BLaER1 (cell line): Measurements from ENCODE around the gene RNF208.

Experiments used
- H3K27ac ChIP-seq: shearing (Covaris generic); formaldehyde crosslinking; 2 replicates; pipeline ENCODE4 v1.8.1; 2022
- H3K27me3 ChIP-seq: shearing (Covaris generic); formaldehyde crosslinking; 2 replicates; pipeline ENCODE4 v1.8.1; 2022
- H3K36me3 ChIP-seq: shearing (Covaris generic); formaldehyde crosslinking; 2 replicates; pipeline ENCODE4 v1.8.1; 2022
- H3K4me1 ChIP-seq: shearing (Covaris generic); formaldehyde crosslinking; 2 replicates; pipeline ENCODE4 v1.8.1; 2022
- H3K4me2 ChIP-seq: shearing (Covaris generic); formaldehyde crosslinking; 2 replicates; pipeline ENCODE4 v1.8.1; 2022
- H3K4me3 ChIP-seq: shearing (Covaris generic); formaldehyde crosslinking; 2 replicates; pipeline ENCODE4 v1.8.1; 2022
- H3K9ac ChIP-seq: shearing (Covaris generic); formaldehyde crosslinking; 2 replicates; pipeline ENCODE4 v1.8.1; 2022
- H3K9me3 ChIP-seq: shearing (Covaris generic); formaldehyde crosslinking; 2 replicates; pipeline ENCODE4 v1.8.1; 2022
- H4K20me1 ChIP-seq: shearing (Covaris generic); formaldehyde crosslinking; 2 replicates; pipeline ENCODE4 v1.8.1; 2022
- Cebpa-rat ChIP-seq: shearing (Covaris generic); IDR thresholded peaks from 2 replicates; pipeline ENCODE4 v1.8.1; 2022

RNF208 gene

DNA sequence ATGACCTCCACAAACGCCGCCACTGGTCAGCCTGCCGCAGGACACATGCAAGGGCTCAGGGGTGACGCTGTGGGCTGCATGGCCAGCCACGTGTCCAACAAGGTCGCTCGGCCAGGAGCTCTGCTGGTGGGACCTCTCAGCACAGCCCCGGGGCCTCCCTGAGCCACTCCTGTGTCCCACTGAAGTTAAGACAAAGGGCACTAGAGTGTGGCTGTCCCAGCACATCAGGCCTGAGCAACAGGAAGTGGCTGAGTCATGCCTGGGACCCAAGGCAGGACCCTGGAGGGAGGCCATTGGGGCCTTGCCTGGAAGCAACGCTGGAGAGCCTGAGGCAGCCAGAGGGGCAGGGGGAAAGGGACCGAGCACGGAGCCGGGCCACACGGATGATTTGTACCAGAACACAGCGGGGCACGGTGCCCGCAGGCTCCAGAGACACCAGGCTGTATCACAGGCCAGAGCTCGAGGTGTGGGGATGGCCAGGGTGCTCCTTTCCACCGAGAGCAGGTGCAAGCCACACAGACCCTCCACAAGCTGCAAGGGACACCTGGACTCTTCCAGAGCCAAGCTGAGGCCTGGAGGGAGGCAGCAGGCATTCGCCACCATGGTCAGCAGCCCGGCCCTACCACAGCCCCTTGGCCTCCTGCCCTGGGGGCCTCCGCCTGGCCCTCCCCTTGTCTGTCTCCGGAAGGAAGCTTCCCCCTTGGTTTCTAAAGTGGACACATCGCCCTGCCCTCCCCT, 43.7 kb downstream of the RNF208 start:
- no peaks in the 10 kb centered on the region for H3K9me3 ChIP-seq
- H3K9ac ChIP-seq, result 0 out of 2 replicates have a peak overlapping the region, but pooled peaks have one; percentile 19
- no peak overlapping the region for H3K27ac ChIP-seq
- H3K4me3 ChIP-seq, result no peak overlapping the region
- TF ChIP-seq Cebpa-rat, result no peak
- H3K36me3 ChIP-seq, result peaks cover 68% of the 10 kb centered on the region
- H3K4me2 ChIP-seq, result no peak overlapping the region
- peaks cover 36% of the 10 kb centered on the region for H3K4me1 ChIP-seq
- no peaks in the 10 kb centered on the region for H3K27me3 ChIP-seq
- peaks cover 31% of the 10 kb centered on the region for H4K20me1 ChIP-seq

DNA sequence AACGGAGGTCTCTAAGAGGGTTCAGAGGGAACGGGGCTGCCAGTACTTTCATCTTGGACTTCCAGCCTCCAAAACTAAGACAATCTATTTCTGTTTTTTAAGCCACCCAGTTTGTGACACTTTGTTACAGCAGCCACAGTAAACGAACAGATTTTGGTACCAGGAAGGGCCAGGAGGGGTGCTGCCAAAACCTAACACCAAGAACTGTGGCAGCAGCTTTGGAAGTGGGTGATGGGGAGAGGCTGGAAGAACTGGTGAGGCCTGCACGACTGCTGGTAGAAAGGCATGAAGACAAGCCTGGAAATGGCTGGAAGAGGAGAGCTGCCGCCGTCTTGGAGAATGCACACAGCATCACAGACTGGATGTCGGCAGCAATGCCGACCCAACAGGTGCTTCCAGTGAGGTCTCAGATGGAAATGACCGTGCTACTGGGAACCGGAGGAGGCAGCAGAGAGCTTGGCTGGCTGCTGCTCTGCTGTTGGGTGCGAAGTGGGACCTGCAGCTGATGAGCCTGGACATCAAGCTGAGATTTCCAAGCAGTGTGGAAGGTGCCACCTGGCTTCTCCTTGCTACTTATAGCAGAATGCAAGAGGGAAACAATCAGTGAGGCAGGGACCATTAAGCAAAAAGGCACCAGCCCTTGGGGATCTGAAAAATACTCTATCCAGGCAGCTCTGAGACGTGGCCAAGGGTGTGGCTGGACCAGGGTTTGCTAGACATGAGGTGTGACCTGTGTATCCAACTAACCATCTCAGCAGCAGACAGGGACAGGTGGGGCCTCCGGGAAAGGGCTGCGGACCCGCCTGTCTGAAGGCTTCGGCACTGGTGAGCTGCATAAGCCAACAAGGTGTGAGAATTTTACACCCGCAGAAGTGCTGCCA, 45.5 kb downstream of the RNF208 start:
- TF ChIP-seq Cebpa-rat, result no peak

DNA sequence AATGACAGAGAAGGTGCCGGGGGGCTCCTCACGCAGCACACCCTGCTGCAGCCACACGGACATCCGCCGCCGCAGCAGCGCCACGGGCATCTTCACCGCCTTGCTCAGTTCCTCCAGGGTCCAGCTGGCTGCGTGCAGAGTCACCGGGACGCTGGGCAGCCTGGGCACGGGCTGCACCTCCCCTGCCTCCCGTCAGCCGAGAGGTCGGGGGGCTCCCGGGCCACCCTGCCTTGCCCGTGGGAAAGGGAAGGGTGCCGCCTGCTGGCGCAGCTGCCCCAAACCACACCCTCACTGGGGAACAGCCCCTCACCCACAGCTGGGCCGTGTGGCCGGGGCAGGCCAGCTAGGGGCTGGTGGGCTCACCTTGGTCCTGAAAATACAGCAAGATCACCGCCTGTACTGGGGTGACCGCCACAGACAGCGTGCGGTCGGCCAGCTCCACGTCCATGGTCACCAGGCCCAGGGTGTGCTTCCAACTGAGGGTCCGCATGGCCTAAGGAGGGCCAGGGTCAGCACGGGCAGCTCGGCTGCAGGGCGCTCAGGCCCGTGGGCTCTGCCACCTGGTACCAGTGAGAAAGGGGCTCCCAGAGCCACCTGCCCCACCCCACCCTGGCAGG, 46.6 kb downstream of the RNF208 start:
- H3K9ac ChIP-seq, result peak overlapping the region; percentile 41; the same call in 1 of the 2 replicates
- H3K9me3 ChIP-seq, result no peaks in the 10 kb centered on the region
- peaks cover 38% of the 10 kb centered on the region for H3K36me3 ChIP-seq
- peaks cover 31% of the 10 kb centered on the region for H4K20me1 ChIP-seq
- H3K27ac ChIP-seq, result peak overlapping the region; percentile 68
- H3K4me3 ChIP-seq, result peak overlapping the region; percentile 41; the same call in 1 of the 2 replicates
- no peak for TF ChIP-seq Cebpa-rat
- no peaks in the 10 kb centered on the region for H3K27me3 ChIP-seq
- H3K4me1 ChIP-seq, result peaks cover 65% of the 10 kb centered on the region
- H3K4me2 ChIP-seq, result peak overlapping the region; percentile 96

More for the DNA sequence above, 45.5 kb downstream of the RNF208 start:
- Histone ChIP-seq H3K9me3 (no peaks in the 10 kb centered on the region), H3K27ac (no peak overlapping the region), H3K4me1 (peaks cover 54% of the 10 kb centered on the region), H3K27me3 (no peaks in the 10 kb centered on the region), H3K4me3 (no peak overlapping the region), H3K36me3 (peaks cover 49% of the 10 kb centered on the region), H3K9ac (no peak overlapping the region), H4K20me1 (peaks cover 31% of the 10 kb centered on the region), H3K4me2 (peak overlapping the region; percentile 96; the same call in 1 of the 2 replicates)

DNA sequence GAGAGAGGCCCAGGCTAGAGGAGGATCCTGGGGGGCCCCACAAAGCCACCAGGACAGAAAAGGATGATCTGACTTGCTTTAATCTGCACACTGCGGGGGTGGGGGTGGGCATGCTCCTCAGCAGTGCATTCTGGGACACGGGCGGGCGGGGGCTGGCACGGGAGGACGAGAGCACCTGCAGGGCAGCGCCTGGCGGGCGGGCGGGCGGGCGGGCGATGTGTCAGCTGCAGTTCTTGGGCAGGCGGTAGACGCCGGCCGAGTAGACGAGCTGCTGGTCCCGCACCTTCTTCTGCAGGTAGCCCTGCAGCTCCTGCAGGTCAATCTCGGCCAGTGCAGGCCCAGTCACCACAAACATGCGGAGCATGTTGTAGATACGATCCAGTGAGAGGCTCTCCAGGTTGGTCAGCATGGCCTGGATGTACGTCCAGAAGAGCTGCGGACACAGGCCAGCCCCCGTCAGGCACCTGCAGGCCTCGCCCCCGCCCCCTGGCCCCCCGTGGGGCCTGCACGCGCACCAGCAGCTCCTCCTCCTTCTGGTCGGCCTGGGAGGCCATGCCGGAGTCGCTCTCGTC, 47.2 kb downstream of the RNF208 start:
- no peak for TF ChIP-seq Cebpa-rat
- Histone ChIP-seq H3K4me3 (peak overlapping the region; percentile 56), H3K36me3 (peaks cover 32% of the 10 kb centered on the region), H3K27ac (peak overlapping the region; percentile 97), H3K9me3 (no peaks in the 10 kb centered on the region), H4K20me1 (peaks cover 31% of the 10 kb centered on the region), H3K4me2 (peak overlapping the region; percentile 96), H3K4me1 (peaks cover 71% of the 10 kb centered on the region), H3K9ac (peak overlapping the region; percentile 86), H3K27me3 (no peaks in the 10 kb centered on the region)

DNA sequence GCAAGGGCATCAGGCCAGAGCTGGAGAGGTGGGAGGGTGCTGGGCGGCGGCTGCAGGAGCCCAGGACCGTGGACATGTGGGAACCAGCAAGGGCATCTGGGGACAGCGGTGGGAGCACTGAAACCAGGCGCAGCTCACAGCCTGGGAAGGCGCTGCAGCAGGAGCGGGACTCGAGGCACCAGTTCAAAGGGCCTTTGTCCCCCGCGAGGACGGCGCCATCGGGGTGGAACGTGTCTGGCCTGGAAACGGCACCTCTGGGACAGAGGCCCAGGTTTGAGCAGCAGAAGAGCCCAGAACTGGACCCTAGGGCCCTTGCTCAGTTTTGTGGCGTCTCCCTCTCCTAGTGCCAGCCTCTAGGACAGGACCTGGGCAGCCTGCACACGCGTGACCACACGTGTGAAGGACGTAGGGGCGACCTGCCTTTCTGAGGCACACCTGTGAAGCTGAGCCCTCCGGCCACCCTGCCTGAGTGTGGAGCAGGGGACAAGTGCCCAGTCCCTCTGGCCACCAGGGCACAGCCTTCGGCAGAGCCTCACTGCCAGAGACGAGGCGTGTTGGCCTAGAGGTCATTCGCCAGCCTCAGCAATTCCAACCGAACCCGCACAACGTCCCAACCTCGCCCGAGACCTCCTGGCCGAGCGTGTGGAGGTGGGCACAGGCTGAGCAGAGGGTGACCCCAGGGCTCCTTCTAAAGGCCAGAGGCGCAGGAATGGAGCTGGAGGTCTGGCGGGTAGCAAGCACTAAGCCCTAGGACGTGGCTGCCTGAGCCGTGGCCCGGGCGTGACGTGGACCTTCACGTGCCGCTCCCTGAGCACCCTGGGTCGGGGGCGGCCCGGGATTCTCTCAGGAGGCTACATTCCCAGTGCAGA, 48.0 kb downstream of the RNF208 start:
- TF ChIP-seq Cebpa-rat, result no peak
- H3K27ac ChIP-seq, result peak overlapping the region; percentile 97
- peaks cover 30% of the 10 kb centered on the region for H4K20me1 ChIP-seq
- H3K36me3 ChIP-seq, result peaks cover 24% of the 10 kb centered on the region
- peaks cover 76% of the 10 kb centered on the region for H3K4me1 ChIP-seq
- no peaks in the 10 kb centered on the region for H3K9me3 ChIP-seq
- peak overlapping the region; percentile 96 for H3K4me2 ChIP-seq
- H3K4me3 ChIP-seq, result peak overlapping the region; percentile 56
- peak overlapping the region; percentile 86 for H3K9ac ChIP-seq
- H3K27me3 ChIP-seq, result no peaks in the 10 kb centered on the region; the same call in 1 of the 2 replicates

DNA sequence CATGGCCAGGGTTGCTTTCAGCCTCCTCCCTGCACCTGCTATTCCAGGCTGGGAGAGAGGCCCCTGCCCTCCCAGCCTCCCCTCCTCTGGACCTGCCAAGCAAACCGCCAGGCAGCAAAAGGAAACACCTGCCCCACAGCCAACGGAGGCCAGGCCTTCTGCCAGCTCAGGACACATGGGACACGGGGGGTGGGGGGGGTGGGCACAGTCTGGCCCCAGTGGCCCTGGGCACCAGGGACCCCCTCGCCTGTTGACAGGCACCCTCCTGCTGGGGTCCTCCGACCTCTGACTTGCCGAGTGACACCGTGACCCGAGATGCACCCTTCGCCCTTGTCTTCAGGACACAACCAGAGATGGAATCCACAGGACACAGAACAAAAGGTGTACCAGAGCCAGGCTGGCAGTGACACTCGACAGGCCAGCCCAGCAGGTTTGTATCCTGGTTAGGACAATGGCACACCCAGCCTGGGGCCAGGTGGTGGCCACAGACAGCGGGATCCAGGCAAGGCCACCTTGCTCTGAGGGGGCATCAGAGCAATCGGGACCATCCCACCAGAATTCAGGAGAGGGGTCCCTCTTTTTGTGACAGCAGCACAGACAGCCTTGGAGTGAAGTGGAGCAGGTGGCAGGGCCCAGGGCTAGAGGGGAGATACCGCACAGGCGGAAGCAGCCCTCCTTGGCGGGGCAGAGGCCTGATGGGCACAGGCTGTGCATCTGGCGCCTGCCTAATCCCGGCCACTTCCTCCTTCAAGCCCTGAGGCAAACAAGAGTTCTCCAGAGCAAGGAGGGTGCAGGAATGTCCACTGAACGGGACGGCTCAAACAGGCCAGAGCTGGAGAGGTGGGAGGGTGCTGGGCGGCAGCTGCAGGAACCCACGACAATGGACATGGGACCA, 48.9 kb downstream of the RNF208 start:
- H3K9ac ChIP-seq, result peak overlapping the region; percentile 86
- no peak for TF ChIP-seq Cebpa-rat
- peaks cover 22% of the 10 kb centered on the region for H4K20me1 ChIP-seq

DNA sequence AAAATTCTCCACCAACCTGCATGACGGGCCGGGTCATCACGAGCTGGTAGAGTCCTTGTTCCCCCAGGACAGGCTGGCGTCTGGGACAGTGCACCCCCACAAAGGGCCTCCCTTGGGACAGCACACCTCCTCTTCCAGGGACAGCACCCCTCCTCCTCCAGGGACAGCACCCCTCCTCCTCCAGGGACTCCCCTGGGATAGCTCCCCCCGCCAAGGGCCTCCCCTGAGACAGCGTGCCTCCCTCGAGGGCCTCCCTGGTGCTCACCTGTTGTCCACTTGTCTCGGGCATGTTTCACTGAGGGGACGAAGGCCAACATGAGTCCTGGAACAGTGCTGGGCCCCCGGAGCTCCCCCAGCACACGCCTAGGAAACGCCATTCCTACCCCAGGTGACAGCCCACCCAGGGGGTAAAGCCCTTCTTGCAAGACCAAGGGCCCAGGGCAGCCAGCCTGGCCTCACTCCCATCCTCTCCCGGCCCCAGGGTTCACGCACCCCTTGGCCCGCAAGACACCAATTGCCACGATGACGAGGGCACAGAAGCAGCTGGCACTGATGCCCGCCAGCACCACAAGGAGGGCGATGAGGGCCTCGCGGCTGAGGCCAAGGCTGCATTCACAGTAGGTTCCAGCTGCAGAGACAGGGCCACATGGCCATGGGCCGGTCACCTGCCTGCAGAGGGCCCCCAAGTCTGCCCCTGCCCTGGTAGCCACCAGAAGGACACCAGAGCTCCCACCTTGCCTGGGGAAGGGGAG, 50.7 kb downstream of the RNF208 start:
- peak overlapping the region; percentile 56; the same call in 1 of the 2 replicates for H3K4me3 ChIP-seq
- H3K36me3 ChIP-seq, result no peaks in the 10 kb centered on the region
- peak overlapping the region; percentile 96 for H3K4me2 ChIP-seq
- peak overlapping the region; percentile 86 for H3K9ac ChIP-seq
- no peaks in the 10 kb centered on the region for H3K9me3 ChIP-seq
- peaks cover 86% of the 10 kb centered on the region for H3K4me1 ChIP-seq
- H3K27me3 ChIP-seq, result peaks cover 12% of the 10 kb centered on the region; the same call in 1 of the 2 replicates
- H4K20me1 ChIP-seq, result peaks cover 24% of the 10 kb centered on the region
- peak overlapping the region; percentile 97 for H3K27ac ChIP-seq
- no peak for TF ChIP-seq Cebpa-rat

More for the DNA sequence above, 48.9 kb downstream of the RNF208 start:
- Histone ChIP-seq H3K4me3 (peak overlapping the region; percentile 56), H3K27me3 (no peaks in the 10 kb centered on the region; the same call in 1 of the 2 replicates), H3K27ac (peak overlapping the region; percentile 97), H3K4me1 (peaks cover 76% of the 10 kb centered on the region), H3K36me3 (peaks cover 15% of the 10 kb centered on the region), H3K9me3 (no peaks in the 10 kb centered on the region), H3K4me2 (peak overlapping the region; percentile 96)
